GM13977 (cell line): ENCODE results near the gene CYTH4.

Experiments
- DNase-seq: peaks from one replicate; pipeline ENCODE4 v3.0.0; 2012; ENCODE audit warnings: low spot score
- in situ Hi-C: fragments of 300-500 bp; cut with MboI; formaldehyde crosslinking; loops from one replicate; pipeline ENCODE4 v1.12.0; 2022; ENCODE audit warnings: low sequenced_read_pairs, low pct_unique_long_range_greater_than_20kb, mixed read lengths, inconsistent platforms; ENCODE audit not compliant: unreplicated experiment
- TF ChIP-seq, protein P1 (sequence below): IDR thresholded peaks from 2 replicates; pipeline ENCODE4 v1.5.1; 2012; ENCODE audit warnings: mild to moderate bottlenecking, control low read depth; ENCODE audit not compliant: insufficient read depth; ENCODE audit errors: extremely low read depth, missing control alignments

Gene CYTH4

DNA sequence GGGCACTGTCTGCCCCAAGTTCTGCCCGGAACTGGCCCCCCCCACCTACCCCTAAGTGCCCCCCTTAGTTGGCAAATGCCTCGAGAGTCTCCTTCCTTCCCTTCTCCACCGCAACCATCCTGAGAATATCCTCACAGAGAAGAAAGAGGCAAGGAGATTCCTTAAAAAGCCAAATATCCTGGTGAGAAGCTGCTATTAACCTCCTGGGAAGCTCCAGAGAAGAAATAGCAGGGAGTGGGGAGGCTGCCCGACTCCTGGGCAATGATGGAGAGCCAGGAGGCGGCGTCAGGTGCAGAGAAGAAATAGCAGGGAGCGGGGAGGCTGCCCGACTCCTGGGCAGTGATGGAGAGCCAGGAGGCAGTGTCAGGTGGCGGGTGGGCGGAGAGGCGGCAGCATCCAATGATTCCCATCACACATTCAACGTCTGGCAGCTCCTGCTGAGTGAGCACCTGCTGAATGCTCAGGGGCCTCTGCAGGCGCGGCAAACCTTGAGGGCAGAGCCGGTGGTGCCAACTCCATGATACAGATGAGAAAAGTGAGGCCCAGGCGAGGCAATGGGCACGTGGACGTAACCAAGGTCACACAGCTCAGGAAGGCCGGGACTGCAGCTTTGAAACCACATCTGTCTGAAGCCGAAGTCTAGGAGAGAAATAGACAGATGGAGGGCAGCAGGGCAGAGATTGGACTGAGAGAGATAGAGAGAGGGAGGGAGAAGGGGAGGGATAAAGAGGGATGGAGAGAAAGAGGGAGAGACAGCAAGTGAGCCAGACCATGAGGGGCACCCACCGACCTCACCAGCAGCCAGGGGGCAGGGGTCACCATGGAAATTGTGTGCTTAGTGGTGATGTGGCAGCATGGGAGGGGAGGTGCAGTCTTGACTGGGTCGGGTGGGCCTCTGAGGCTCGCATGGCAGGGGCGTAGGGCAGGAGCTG is 58.3 kb downstream of the CYTH4 start:
- in situ Hi-C loops: no loop called here
- DNase-seq: no peak
- TF ChIP-seq, protein P1, sequence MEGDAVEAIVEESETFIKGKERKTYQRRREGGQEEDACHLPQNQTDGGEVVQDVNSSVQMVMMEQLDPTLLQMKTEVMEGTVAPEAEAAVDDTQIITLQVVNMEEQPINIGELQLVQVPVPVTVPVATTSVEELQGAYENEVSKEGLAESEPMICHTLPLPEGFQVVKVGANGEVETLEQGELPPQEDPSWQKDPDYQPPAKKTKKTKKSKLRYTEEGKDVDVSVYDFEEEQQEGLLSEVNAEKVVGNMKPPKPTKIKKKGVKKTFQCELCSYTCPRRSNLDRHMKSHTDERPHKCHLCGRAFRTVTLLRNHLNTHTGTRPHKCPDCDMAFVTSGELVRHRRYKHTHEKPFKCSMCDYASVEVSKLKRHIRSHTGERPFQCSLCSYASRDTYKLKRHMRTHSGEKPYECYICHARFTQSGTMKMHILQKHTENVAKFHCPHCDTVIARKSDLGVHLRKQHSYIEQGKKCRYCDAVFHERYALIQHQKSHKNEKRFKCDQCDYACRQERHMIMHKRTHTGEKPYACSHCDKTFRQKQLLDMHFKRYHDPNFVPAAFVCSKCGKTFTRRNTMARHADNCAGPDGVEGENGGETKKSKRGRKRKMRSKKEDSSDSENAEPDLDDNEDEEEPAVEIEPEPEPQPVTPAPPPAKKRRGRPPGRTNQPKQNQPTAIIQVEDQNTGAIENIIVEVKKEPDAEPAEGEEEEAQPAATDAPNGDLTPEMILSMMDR: no peak

DNA sequence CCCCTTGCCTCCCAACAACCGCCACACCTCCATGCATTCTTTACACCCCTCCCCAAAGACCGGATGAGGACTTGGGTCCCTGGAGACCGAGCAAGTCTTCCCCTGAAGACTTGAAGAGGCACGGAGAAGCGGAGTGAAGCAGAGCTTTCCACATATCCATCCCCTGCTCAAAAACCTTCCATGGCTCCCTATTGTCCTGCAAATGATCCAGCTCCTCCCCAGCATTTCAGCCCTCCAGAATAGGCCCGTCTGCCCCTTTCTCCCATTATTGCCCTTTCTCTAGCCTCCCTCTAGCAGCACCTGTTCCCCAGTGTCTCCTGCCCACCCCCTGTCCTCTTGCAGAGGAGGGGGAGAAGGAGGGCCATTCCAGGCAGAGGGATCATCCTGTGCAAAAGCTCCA is 59.8 kb downstream of the CYTH4 start:
- in situ Hi-C loops: no loop called here
- no peak for DNase-seq
- TF ChIP-seq, protein P1: no peak

DNA sequence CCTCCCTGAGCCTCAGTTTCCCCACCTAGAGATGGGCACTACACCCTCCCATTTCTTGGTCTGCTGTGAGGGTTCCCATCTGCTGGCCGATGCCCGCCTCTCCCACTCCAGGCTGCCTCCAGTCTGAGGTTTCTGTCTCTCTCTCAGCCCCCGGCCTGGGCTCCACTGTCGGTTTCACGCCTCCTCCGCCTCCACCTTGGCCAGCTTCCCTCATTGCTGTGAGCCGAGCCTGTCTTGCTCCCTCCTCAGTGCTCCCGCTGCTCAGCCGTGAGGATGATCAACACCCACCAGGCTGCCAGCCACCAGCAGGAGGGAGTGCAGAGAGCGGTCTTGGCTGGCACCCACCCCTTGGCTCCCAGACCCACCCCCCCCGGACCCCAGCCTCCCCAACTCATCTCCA is 61.0 kb downstream of the CYTH4 start:
- in situ Hi-C loops: no loop called here
- no peak for DNase-seq

DNA sequence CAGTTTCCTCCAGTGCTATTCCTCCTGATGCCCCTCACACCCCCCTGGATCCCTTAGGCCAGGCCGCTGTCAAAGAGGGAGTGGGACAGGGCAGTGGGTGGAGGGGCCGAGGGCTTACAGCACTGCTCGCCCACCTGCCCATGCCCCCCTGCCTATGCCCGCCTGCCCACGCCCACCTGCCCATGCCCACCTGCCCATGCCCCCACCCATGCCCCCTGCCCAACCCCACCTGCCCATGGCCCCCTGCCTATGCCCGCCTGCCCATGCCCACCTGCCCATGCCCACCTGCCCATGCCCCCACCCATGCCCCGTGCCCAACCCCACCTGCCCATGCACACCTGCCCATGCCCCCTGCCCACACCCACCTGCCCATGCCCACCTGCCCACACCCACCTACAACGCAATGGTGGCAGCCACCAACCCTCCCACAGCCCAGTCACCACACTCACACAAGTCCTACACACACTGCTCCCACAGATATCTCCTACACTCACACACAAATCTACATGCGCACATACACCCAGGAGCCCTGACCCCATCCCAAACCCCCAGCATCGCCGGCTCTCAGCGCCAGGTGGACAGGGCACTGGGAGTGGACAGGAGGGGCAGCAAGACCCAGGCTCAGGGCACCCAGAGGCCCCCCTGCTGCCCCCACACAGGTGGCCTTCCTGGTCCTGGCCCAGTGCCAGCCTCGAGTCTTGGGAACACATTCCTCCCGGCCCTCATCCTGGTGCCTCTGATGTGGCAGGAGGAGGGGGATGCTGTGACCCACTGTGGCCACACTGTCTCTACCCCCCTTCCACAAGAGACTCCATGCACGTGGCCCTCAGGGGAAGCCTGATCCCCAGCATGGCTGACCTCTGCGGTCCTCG is 61.8 kb downstream of the CYTH4 start:
- TF ChIP-seq, protein P1: no peak
- DNase-seq: no peak
- in situ Hi-C loops: no loop called here

More for the DNA sequence above, 61.0 kb downstream of the CYTH4 start:
- TF ChIP-seq, protein P1: no peak

DNA sequence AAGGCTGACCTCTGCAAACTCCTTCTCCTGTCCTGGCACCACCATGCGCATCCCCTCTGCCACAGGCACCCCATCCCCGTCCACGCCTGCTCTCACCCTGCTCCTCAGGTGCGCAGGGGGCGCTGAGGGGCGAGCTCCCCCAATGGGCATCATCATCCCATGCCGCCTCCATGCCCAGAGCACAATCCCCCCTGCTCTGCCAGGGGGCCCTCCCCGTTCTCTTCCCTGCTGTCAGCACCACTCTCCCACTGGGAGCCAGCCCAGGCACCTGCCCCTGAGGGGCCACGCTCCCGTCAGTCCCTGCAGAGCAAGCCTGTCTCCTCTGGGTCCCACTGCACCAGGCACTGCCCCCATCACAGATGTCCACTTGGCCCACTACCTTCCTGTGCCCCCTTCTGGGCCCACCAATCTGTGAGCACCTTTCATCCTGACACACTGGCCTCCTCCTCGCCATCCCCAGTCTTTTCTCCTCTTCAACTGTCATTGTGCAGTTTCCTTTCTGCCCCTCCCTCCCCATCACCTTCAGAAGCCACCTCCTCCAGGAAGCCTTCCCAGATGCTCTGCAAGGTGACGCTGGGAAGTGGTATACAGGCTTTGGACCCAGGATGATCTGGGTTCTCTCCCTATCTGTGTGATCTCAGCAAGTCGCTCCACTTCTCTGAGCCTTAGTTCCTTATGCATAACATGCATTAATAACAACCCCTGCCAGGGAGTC is 62.6 kb downstream of the CYTH4 start:
- no peak for DNase-seq
- TF ChIP-seq, protein P1: no peak
- in situ Hi-C loops: no loop called here

DNA sequence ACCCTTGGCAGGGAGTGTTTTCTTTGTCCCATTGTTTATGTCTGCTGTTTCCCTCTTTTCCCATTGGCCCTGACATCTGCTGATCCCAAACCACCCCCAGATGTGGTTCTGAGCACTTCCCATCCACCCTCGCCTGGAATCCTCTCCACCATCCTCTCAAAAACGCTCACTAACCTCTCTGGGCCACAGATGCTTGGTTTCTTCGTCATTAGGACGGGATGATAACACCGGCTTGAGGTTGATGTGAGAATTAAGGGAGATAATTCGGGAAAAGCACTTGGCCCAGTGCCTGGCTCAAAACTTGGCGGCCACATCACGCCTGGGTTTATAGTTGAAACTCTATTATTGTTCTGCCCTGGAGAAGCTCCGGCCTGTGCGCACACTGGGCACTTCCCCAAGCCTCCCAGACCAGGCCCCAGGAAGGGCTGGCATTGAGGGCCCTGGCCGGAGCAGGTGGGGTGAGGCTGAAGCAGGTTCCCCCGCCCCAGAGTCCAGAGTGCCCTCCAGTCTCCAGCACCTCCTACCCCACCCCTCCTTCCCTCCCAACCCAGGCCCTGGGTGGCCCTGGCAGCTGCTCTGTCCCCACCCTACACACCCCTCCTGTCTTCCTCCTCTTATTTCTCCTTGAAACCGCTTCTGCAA is 63.7 kb downstream of the CYTH4 start:
- in situ Hi-C loops: no loop called here
- TF ChIP-seq, protein P1: no peak
- DNase-seq: no peak
